Activated CD4-positive, alpha-beta T cell treated with anti-CD3 and anti-CD28 coated beads, Interleukin-2, Interleukin-6, amounts not matched to agents 100 ng/mL and 50 ng/mL, durations not matched to agents 16 hours and 8 hours (primary cell): ENCODE results near the gene TIMM21.

Source experiments
- DNase-seq: peaks from one replicate; pipeline ENCODE4 v3.0.0-alpha.2; 2020

Gene TIMM21

DNA sequence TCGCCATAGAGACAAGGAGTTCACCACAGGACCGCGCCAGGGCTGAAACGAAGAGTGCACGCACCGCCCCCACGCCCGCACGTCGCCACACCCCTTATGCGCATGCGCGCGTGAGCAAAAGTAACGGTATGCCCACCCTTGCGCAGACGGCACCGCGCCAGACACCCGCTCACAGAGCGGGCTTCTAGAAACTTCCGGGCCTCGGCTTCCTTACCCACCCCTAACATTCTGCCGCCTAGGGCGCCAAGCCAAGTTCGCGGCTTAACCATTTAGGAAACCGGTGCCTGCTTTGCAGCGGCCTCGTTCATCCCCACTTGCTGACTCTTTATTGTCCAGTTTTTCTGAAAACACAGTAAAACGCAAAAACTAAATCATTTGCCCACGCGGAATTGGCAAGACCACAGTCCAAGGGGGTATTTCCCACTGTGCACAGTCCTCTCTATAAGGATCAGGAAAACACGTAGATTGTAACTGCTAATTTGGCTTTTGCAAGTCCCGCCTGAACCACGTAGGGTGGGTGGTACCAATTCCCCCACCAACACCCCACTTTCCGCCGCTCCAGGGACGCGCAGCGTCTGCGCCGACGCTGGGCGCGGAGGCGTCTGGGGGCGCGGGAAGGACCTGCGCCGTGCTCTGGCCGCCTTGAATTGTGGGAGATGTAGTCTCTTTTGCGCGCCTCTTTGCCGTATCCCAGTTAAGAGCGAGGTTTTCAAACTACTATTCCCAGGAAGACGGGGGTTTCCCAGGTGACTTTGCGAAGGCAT, at the start of gene TIMM21, which contains the start of gene FBXO15:
TIMM21 (plus strand) TSS at position 745 of the 764 bp plus-strand sequence. CDS start 286 bp downstream, outside the sequence.
FBXO15 (minus strand) TSS at position 56 of the 764 bp plus-strand sequence; CDS start at position 7, 49 bp downstream.
- peak; percentile 97 for DNase-seq

- no peak for DNase-seq
Measured at GRCh38 chr18:74108460-74108859, 39.9 kb upstream of the TIMM21 start.

DNA sequence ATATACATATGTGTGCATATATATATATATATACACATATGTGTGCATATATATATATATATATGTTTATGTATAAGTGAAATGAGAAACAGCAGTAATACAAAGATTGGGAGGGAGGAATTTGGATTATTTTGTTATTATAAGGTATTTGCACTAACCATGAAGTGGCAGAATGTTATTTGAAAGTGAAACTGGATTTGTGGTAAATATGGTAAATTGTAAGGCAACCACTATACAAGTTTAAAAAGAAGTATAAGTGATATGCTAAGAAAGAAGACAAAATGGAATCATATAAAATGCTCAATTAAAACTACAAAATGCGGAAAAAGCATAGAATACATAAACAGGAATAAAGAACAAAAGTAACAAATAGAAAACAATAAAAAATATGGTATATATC, 38.2 kb upstream of the TIMM21 start:
- DNase-seq, result no peak

GRCh38 chr18:74110976-74111375, 37.3 kb upstream of the TIMM21 start:
- DNase-seq, result no peak

- no peak for DNase-seq
Measured at GRCh38 chr18:74113711-74114110, 34.6 kb upstream of the TIMM21 start.

DNA sequence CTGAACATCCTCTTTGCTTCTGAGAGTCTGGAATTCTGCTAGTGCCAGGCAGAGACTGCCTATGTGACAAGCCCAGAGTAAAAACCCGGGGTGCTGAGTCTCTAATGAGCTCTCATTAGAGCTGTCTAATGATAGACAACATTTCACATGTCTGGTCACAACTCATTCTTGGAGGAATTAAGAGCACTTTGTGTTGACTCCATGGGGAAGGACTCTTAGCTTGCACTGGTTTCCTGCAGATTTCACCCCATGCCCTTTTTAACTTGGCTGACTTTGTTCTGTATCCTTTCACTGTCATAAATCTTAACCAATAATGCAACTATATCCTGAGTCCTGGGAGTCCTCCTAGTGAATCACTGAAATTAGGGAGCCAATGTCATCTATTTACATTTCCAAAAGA, 34.2 kb upstream of the TIMM21 start:
- no peak for DNase-seq

DNA sequence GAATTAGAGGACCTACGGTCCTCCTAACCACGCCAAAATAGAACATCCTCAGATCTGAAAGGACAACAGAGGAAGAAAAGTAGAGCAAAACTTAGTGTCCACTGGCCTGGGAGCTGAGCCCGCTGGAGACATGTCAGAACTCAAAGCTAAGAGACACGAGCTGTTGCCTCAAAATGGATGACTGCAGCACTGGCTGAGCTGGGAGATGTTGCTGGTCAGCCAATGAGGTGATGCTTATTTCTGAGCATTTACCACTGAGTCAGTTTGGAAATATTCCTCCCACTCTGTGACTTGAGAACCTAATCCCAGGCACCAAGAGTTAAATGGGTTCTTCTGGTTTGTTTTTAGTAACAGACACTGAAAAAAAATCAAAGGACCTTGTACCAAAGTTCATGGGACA, 33.3 kb upstream of the TIMM21 start:
- DNase-seq, result no peak

GRCh38 chr18:74116633-74117554, 31.4 kb upstream of the TIMM21 start:
- peak; percentile 27 for DNase-seq

GRCh38 chr18:74123200-74123599, 25.1 kb upstream of the TIMM21 start:
- no peak for DNase-seq

DNA sequence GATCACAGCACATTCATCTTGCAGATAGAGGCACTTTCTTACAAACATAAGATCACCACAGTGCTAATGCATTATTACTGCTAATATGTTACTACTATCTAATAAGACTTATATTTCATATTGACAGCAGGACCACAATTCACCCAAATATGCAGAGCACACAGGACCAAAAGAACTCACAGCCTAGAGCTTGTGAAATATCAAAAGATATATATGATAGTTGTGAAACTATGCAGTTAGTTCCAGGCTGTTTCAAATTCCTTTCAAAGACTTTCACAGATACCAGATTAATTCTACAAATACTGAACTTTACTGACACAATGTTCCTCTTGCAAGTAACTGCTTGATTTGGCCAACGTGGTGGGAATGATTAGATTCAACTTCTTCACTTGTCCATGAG, 23.7 kb upstream of the TIMM21 start:
- DNase-seq, result no peak

DNA sequence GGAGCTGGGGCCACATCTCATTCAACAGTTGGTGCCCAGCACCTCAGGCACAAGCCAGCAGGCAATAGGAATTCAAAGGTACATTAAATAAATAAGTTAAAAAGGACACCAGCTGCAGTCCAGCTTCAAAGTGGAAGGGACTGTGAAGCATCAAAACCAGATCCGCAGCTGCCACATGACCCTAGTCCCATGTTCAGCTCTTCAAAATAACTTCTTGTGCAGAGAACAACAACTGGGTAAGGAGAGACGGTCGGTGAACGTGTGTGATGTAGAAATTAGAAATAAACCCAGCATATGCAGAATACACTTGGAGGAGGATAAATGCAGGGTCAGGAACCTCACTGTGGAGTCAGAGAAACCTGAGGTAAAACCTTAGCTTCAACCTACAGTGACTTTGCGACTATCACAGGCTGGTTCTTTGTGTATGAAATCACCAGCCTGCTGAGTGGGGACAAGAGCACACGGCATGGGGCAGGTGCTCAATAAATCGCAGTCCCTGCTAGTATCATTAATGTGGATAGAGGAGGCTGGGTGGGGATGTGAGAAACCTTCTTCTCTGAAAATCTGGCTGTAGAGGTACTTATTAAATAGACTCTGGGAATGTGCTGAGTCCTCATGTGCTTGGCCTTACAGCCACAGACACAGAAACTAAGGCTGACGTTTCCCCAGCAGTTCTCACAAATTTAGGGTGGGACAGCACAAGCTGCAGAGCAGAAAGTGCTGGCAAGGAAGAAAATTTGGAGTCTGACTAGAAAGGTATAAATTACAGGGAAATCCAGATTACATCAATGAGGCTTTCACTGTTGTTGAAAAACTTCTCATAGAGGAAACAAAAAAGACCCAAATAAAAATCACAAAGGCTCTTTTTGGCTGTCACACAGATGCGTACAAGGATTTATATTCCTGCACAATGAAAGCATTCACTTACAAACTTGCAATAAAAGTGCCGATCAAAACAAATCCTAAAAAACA, 21.4 kb upstream of the TIMM21 start:
- no peak for DNase-seq

DNA sequence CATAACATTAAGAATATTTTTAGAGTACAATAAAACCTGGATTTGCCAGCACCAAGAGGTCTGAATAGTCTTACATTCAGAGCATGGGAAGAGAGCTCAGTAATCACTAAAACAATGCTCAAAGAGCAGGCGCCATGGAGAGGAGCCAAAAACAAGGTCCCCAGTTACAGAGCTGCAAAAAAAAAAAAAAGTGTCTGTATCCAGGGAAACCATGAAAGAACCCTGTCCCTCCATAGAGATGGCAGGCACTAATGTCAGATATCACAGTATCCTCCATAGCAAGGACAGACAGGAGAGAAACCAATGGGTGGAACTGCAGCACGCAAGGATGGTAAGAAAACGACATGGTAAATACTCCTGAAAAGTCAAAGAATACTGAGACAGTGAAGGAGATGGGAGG, 20.2 kb upstream of the TIMM21 start:
- no peak for DNase-seq

DNA sequence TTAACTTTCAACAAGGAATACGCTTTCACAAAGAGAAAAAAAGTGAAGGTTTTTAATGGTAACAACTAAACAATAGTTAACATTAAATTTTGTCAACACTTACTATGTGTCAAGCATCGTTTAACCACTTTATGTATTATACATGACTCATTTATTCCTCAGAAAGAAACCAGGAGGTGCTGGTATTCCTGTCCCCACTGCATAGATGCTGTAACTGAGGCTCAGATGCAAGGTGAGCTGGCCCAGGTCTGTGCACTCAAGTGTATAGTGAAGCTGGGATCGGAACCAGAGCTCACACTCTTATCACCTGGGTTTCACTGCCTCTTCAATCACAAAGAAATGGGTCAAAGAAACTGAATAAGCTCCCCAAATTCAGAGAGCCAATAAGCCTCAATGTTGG, 17.2 kb upstream of the TIMM21 start:
- no peak for DNase-seq

DNA sequence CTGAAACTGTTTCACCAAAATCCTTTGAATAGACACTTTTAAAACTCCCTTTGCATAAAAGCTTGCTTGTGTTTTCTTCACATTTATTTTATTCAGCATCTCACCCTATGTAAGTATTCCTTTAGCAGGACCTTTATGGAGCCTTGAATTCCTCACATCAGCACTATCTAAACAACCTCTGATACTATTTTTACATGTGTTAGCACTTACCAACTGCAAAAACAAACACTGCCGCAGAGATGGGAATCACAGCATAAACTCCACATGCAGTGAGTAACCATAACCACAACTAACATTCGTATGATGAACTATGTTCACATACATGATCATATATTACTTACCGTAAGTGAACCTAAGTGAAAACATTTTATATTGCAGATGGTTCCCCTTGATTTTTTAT, 16.1 kb upstream of the TIMM21 start:
- no peak for DNase-seq

DNA sequence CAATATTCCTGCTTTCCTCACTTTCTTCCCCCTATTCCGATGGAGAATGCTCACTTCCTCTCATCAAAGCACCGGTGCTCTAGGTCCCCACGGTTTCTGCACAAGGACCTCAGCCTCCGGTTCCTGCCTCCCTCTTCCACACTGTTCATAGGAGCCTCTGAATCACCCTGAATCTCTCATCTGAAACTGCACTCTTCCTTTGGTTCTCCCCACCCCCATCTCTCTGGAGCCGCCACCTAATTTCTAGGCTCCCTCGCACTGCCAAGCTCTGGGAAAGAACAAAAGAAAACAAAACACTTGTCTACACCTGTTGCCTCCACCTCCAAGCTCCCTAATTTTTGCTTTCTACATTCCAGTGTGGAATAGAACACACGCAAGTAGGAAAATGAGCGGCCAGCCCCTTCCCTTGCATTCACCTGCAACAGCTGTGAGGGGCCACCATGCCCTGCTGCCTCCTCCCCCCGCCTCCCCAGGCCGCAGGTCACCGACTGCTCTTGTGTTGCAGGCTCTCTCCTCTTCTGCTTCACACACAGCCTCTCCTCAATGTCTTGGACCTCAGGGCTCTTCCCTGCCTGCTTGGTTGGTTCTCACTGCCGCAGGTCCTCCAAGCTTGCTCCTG, 10.3 kb upstream of the TIMM21 start:
- DNase-seq, result no peak

GRCh38 chr18:74139411-74139810, 8.9 kb upstream of the TIMM21 start:
- DNase-seq, result no peak

- DNase-seq, result peak; percentile 61
Measured at GRCh38 chr18:74139888-74140287, 8.4 kb upstream of the TIMM21 start.

- no peak for DNase-seq
Measured at GRCh38 chr18:74140582-74140981, 7.7 kb upstream of the TIMM21 start.

- no peak for DNase-seq
Measured at GRCh38 chr18:74141667-74142066, 6.7 kb upstream of the TIMM21 start.

- DNase-seq, result no peak
Measured at GRCh38 chr18:74142252-74142651, 6.1 kb upstream of the TIMM21 start.

- DNase-seq, result no peak
Measured at GRCh38 chr18:74146756-74147155, 1.6 kb upstream of the TIMM21 start.

- no peak for DNase-seq
Measured at GRCh38 chr18:74147491-74147778, 888 bp upstream of the TIMM21 start.
